ENCODE data around the gene STOML3.

The STOML3 gene

GRCh38 chr13:39032150-39032549, 41.5 kb upstream of the STOML3 start:
- no peak for TF ChIP-seq YY1 (IDR thresholded peaks at IDR 0.05; ENCODE audit: low read depth)
- TF ChIP-seq NFIC (IDR thresholded peaks at IDR 0.05), result no peak
- no peak for TF ChIP-seq CEBPB (IDR thresholded peaks at IDR 0.05)
- no peak for TF ChIP-seq TCF12 (IDR thresholded peaks at IDR 0.05; ENCODE audit: low read depth)
- no peak for TF ChIP-seq REST (IDR thresholded peaks at IDR 0.05; ENCODE audit: low read depth)
- TF ChIP-seq FOXM1 (IDR thresholded peaks at IDR 0.05; ENCODE audit: borderline replicate concordance, low read depth), result no peak
- TF ChIP-seq RAD21 (IDR thresholded peaks at IDR 0.05; ENCODE audit: low read depth), result no peak
- TF ChIP-seq TEAD4 (IDR thresholded peaks at IDR 0.05), result no peak
- TF ChIP-seq USF1 (IDR thresholded peaks at IDR 0.05), result no peak
- no peak for TF ChIP-seq ZBTB7A (IDR thresholded peaks at IDR 0.05; ENCODE audit: low read depth)
- no peak for TF ChIP-seq EGR1 (IDR thresholded peaks at IDR 0.05)
- no peak for TF ChIP-seq EP300 (IDR thresholded peaks at IDR 0.05; ENCODE audit: borderline replicate concordance)
- TF ChIP-seq TAF1 (IDR thresholded peaks at IDR 0.05; ENCODE audit: low read depth), result no peak
- no peak for TF ChIP-seq CREB1 (IDR thresholded peaks at IDR 0.05; ENCODE audit: low read depth)

GRCh38 chr13:39025433-39025839, 34.8 kb upstream of the STOML3 start:
- TF ChIP-seq CEBPB (IDR thresholded peaks at IDR 0.05) (no peak), CREB1 (IDR thresholded peaks at IDR 0.05; ENCODE audit: low read depth) (no peak), YY1 (IDR thresholded peaks at IDR 0.05; ENCODE audit: low read depth) (no peak)

GRCh38 chr13:39023761-39024160, 33.1 kb upstream of the STOML3 start:
- TF ChIP-seq TEAD4 (IDR thresholded peaks at IDR 0.05) (peak; percentile 30; the same call in 1 of the 2 replicates), CEBPB (IDR thresholded peaks at IDR 0.05) (peak; percentile 94), EP300 (IDR thresholded peaks at IDR 0.05; ENCODE audit: borderline replicate concordance) (0 out of 2 replicates have a peak, but pooled peaks have one; percentile 11), TCF12 (IDR thresholded peaks at IDR 0.05; ENCODE audit: low read depth) (no peak), YY1 (IDR thresholded peaks at IDR 0.05; ENCODE audit: low read depth) (no peak), MAX (IDR thresholded peaks at IDR 0.05) (peak; percentile 37)

GRCh38 chr13:39023316-39023715, 32.7 kb upstream of the STOML3 start:
- TF ChIP-seq CEBPB (IDR thresholded peaks at IDR 0.05) (peak; percentile 66; the same call in 1 of the 2 replicates), TAF1 (IDR thresholded peaks at IDR 0.05; ENCODE audit: low read depth) (no peak)

- TF ChIP-seq ZBTB7A (IDR thresholded peaks at IDR 0.05; ENCODE audit: low read depth), result no peak
- TF ChIP-seq CREB1 (IDR thresholded peaks at IDR 0.05; ENCODE audit: low read depth), result no peak
- TF ChIP-seq YY1 (IDR thresholded peaks at IDR 0.05; ENCODE audit: low read depth), result no peak
- TF ChIP-seq EP300 (IDR thresholded peaks at IDR 0.05; ENCODE audit: borderline replicate concordance), result no peak
- no peak for TF ChIP-seq RAD21 (IDR thresholded peaks at IDR 0.05; ENCODE audit: low read depth)
- TF ChIP-seq TEAD4 (IDR thresholded peaks at IDR 0.05), result no peak
- no peak for TF ChIP-seq FOXM1 (IDR thresholded peaks at IDR 0.05; ENCODE audit: borderline replicate concordance, low read depth)
- no peak for TF ChIP-seq NFIC (IDR thresholded peaks at IDR 0.05)
- TF ChIP-seq TAF1 (IDR thresholded peaks at IDR 0.05; ENCODE audit: low read depth), result no peak
- no peak for TF ChIP-seq EGR1 (IDR thresholded peaks at IDR 0.05)
- no peak for TF ChIP-seq CEBPB (IDR thresholded peaks at IDR 0.05)
Observed at GRCh38 chr13:39020853-39021462, 30.3 kb upstream of the STOML3 start.

GRCh38 chr13:39016787-39017186, 26.2 kb upstream of the STOML3 start:
- TF ChIP-seq ZBTB7A (IDR thresholded peaks at IDR 0.05; ENCODE audit: low read depth) (no peak), RAD21 (IDR thresholded peaks at IDR 0.05; ENCODE audit: low read depth) (peak; percentile 29; the same call in 1 of the 2 replicates)

- no peak for TF ChIP-seq MAX (IDR thresholded peaks at IDR 0.05)
- TF ChIP-seq CREB1 (IDR thresholded peaks at IDR 0.05; ENCODE audit: low read depth), result no peak
- TF ChIP-seq EP300 (IDR thresholded peaks at IDR 0.05; ENCODE audit: borderline replicate concordance), result no peak
- TF ChIP-seq EGR1 (IDR thresholded peaks at IDR 0.05), result no peak
- no peak for TF ChIP-seq ZBTB7A (IDR thresholded peaks at IDR 0.05; ENCODE audit: low read depth)
- no peak for TF ChIP-seq TEAD4 (IDR thresholded peaks at IDR 0.05)
- no peak for TF ChIP-seq TAF1 (IDR thresholded peaks at IDR 0.05; ENCODE audit: low read depth)
- TF ChIP-seq RAD21 (IDR thresholded peaks at IDR 0.05; ENCODE audit: low read depth), result no peak
Observed at GRCh38 chr13:39016087-39016486, 25.5 kb upstream of the STOML3 start.

GRCh38 chr13:39013462-39013861, 22.8 kb upstream of the STOML3 start:
- TF ChIP-seq REST (IDR thresholded peaks at IDR 0.05; ENCODE audit: low read depth) (no peak), EGR1 (IDR thresholded peaks at IDR 0.05) (no peak), TCF12 (IDR thresholded peaks at IDR 0.05; ENCODE audit: low read depth) (no peak), EP300 (IDR thresholded peaks at IDR 0.05; ENCODE audit: borderline replicate concordance) (no peak), TEAD4 (IDR thresholded peaks at IDR 0.05) (no peak), ZBTB7A (IDR thresholded peaks at IDR 0.05; ENCODE audit: low read depth) (no peak), TAF1 (IDR thresholded peaks at IDR 0.05; ENCODE audit: low read depth) (no peak), FOXM1 (IDR thresholded peaks at IDR 0.05; ENCODE audit: borderline replicate concordance, low read depth) (no peak), MAX (IDR thresholded peaks at IDR 0.05) (no peak), YY1 (IDR thresholded peaks at IDR 0.05; ENCODE audit: low read depth) (no peak), CEBPB (IDR thresholded peaks at IDR 0.05) (no peak), CREB1 (IDR thresholded peaks at IDR 0.05; ENCODE audit: low read depth) (no peak), USF1 (IDR thresholded peaks at IDR 0.05) (no peak), RAD21 (IDR thresholded peaks at IDR 0.05; ENCODE audit: low read depth) (no peak), NFIC (IDR thresholded peaks at IDR 0.05) (no peak)
